Erythroblast (primary cell): Measurements from ENCODE around the gene MS4A4E.
"Not testable (repeated sequence)": the region's sequence is repeated elsewhere in the genome, so short reads cannot be mapped to it uniquely, and the experiment has no call there.

Experiments
- DNase-seq, 2 experiments: peaks; one replicate each; lab custom pipeline; 2025; lab: John Stamatoyannopoulos, UW
- GATA1 ChIP-seq: IDR thresholded peaks from 2 replicates; pipeline ENCODE4 v1.6.1; 2011; ENCODE audit warnings: low read depth, mild to moderate bottlenecking, control low read depth, low read length, moderate library complexity
- POLR2A ChIP-seq: IDR thresholded peaks from 2 replicates; pipeline ENCODE4 v1.6.1; 2011; ENCODE audit warnings: mild to moderate bottlenecking, low read length

Gene MS4A4E

GRCh38 chr11:60242740-60243239 lies at the start of gene MS4A4E:
Gene MS4A4E (minus strand): TSS chr11:60243137. CDS start chr11:60230055, 13,082 bp downstream.
- no peak for DNase-seq
- no peak for TF ChIP-seq GATA1
- TF ChIP-seq POLR2A = no peak

GRCh38 chr11:60292145-60292544 lies 49.2 kb upstream of the MS4A4E start:
- no peak for DNase-seq
- no peak for TF ChIP-seq POLR2A
- no peak for TF ChIP-seq GATA1

GRCh38 chr11:60288531-60288930 lies 45.6 kb upstream of the MS4A4E start:
- DNase-seq = no peak
- TF ChIP-seq GATA1 = no peak
- TF ChIP-seq POLR2A = no peak

GRCh38 chr11:60285411-60286126 lies 42.6 kb upstream of the MS4A4E start:
- not testable (repeated sequence) for DNase-seq

GRCh38 chr11:60282286-60282685 lies 39.3 kb upstream of the MS4A4E start:
- no peak for TF ChIP-seq GATA1
- TF ChIP-seq POLR2A = no peak
- DNase-seq = no peak

GRCh38 chr11:60281485-60281884 lies 38.5 kb upstream of the MS4A4E start:
- no peak for TF ChIP-seq GATA1
- no peak for TF ChIP-seq POLR2A
- no peak for DNase-seq

GRCh38 chr11:60280412-60280811 lies 37.5 kb upstream of the MS4A4E start, which contains the start of gene MS4A4A:
Gene MS4A4A (plus strand): TSS chr11:60280666. CDS start chr11:60280676, 10 bp downstream.
- DNase-seq = no peak
- TF ChIP-seq POLR2A (no peak), GATA1 (no peak)

GRCh38 chr11:60274416-60274815 lies 31.5 kb upstream of the MS4A4E start:
- DNase-seq = no peak
- no peak for TF ChIP-seq GATA1
- TF ChIP-seq POLR2A = no peak

GRCh38 chr11:60265373-60266214 lies 22.7 kb upstream of the MS4A4E start:
- TF ChIP-seq POLR2A = no peak
- peak; percentile 15 to 46 for DNase-seq

- DNase-seq = no peak
- TF ChIP-seq POLR2A = no peak
- no peak for TF ChIP-seq GATA1
Measured at GRCh38 chr11:60264644-60265043, 21.7 kb upstream of the MS4A4E start.

GRCh38 chr11:60263402-60263801 lies 20.5 kb upstream of the MS4A4E start:
- DNase-seq = no peak
- no peak for TF ChIP-seq POLR2A
- no peak for TF ChIP-seq GATA1

- DNase-seq = no peak
Measured at GRCh38 chr11:60261014-60261413, 18.1 kb upstream of the MS4A4E start.

GRCh38 chr11:60257956-60258722 lies 15.2 kb upstream of the MS4A4E start:
- DNase-seq = no peak
- TF ChIP-seq GATA1 = no peak
- TF ChIP-seq POLR2A = no peak

More at GRCh38 chr11:60261014-60261413, 18.1 kb upstream of the MS4A4E start:
- TF ChIP-seq POLR2A = no peak
- no peak for TF ChIP-seq GATA1
